OCI-LY3 (cell line): ENCODE measurements around the gene ACBD3.
A peak's percentile ranks its signal among the peaks of the same experiment; 100 is the strongest.

ENCODE experiments used
- EZH2phosphoT487 ChIP-seq: fragments of 200-600 bp; shearing (Covaris generic); IDR thresholded peaks from 2 replicates; pipeline ENCODE4 v1.6.1; 2018; ENCODE audit warnings: antibody characterized with exemption, mixed run types, low read depth
- TF ChIP-seq, protein P1 (sequence below): fragments of 200-600, 300-600 bp; sonication (generic); IDR thresholded peaks from 2 replicates; pipeline ENCODE4 v1.5.1; 2014; ENCODE audit warnings: antibody characterized with exemption, low read length, low read depth

- TF ChIP-seq, protein P1, sequence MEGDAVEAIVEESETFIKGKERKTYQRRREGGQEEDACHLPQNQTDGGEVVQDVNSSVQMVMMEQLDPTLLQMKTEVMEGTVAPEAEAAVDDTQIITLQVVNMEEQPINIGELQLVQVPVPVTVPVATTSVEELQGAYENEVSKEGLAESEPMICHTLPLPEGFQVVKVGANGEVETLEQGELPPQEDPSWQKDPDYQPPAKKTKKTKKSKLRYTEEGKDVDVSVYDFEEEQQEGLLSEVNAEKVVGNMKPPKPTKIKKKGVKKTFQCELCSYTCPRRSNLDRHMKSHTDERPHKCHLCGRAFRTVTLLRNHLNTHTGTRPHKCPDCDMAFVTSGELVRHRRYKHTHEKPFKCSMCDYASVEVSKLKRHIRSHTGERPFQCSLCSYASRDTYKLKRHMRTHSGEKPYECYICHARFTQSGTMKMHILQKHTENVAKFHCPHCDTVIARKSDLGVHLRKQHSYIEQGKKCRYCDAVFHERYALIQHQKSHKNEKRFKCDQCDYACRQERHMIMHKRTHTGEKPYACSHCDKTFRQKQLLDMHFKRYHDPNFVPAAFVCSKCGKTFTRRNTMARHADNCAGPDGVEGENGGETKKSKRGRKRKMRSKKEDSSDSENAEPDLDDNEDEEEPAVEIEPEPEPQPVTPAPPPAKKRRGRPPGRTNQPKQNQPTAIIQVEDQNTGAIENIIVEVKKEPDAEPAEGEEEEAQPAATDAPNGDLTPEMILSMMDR: peak; percentile 10; the same call in 1 of the 2 replicates
- TF ChIP-seq EZH2phosphoT487: no peak
These were observed 77.4 kb downstream of the ACBD3 start for GRCh38 chr1:226108935-226109828.
